ENCODE measurements around the gene SBNO1. TPM values are rescaled to one million over a fixed set of nuclear protein-coding genes. Genes with fewer than 3 reads are reported as not detected.
"Not testable (repeated sequence)": the region's sequence is repeated elsewhere in the genome, so short reads cannot be mapped to it uniquely, and the experiment has no call there.

SBNO1 gene
- total RNA-seq (2014; rRNA removed) = 29.7 and 32.1 TPM in 2 replicates
- 9.3 TPM for polyA plus RNA-seq (2012)

- DNase-seq (ENCODE audit: low read depth) = peak; percentile 83
Measured at GRCh38 chr12:123364532-123365024, at the start of gene SBNO1. TSS of gene SBNO1 (minus strand) at chr12:123364847. CDS start at chr12:123350441, 14,406 bp downstream.

GRCh38 chr12:123410041-123410412 lies 45.4 kb upstream of the SBNO1 start:
- DNase-seq (ENCODE audit: low read depth) = peak; percentile 17

GRCh38 chr12:123409284-123410040 lies 44.8 kb upstream of the SBNO1 start:
- DNase-seq (ENCODE audit: low read depth) = not testable (repeated sequence)

- DNase-seq (ENCODE audit: low read depth) = not testable (repeated sequence)
Measured at GRCh38 chr12:123408619-123409018, 44.0 kb upstream of the SBNO1 start.

- DNase-seq (ENCODE audit: low read depth) = not testable (repeated sequence)
Measured at GRCh38 chr12:123407934-123408333, 43.3 kb upstream of the SBNO1 start.

GRCh38 chr12:123407269-123407668 lies 42.6 kb upstream of the SBNO1 start:
- not testable (repeated sequence) for DNase-seq (ENCODE audit: low read depth)

GRCh38 chr12:123404581-123404980 lies 39.9 kb upstream of the SBNO1 start:
- DNase-seq (ENCODE audit: low read depth) = peak; percentile 17

GRCh38 chr12:123401753-123402683 lies 37.4 kb upstream of the SBNO1 start:
- no peak for DNase-seq (ENCODE audit: low read depth)

GRCh38 chr12:123399255-123399617 lies 34.6 kb upstream of the SBNO1 start:
- no peak for DNase-seq (ENCODE audit: low read depth)

GRCh38 chr12:123398550-123399254 lies 34.1 kb upstream of the SBNO1 start:
- peak; percentile 88 for DNase-seq (ENCODE audit: low read depth)

- DNase-seq (ENCODE audit: low read depth) = no peak
Measured at GRCh38 chr12:123398177-123398549, 33.5 kb upstream of the SBNO1 start.

GRCh38 chr12:123397400-123397799 lies 32.8 kb upstream of the SBNO1 start:
- no peak for DNase-seq (ENCODE audit: low read depth)

- no peak for DNase-seq (ENCODE audit: low read depth)
Measured at GRCh38 chr12:123396954-123397353, 32.3 kb upstream of the SBNO1 start.

GRCh38 chr12:123396543-123396942 lies 31.9 kb upstream of the SBNO1 start:
- DNase-seq (ENCODE audit: low read depth) = no peak

- no peak for DNase-seq (ENCODE audit: low read depth)
Measured at GRCh38 chr12:123395236-123395635, 30.6 kb upstream of the SBNO1 start.

- no peak for DNase-seq (ENCODE audit: low read depth)
Measured at GRCh38 chr12:123393747-123394146, 29.1 kb upstream of the SBNO1 start.

GRCh38 chr12:123391546-123392343 lies 27.1 kb upstream of the SBNO1 start:
- DNase-seq (ENCODE audit: low read depth) = peak; percentile 49

- DNase-seq (ENCODE audit: low read depth) = no peak
Measured at GRCh38 chr12:123390498-123391426, 26.1 kb upstream of the SBNO1 start.

- DNase-seq (ENCODE audit: low read depth) = peak; percentile 25
Measured at GRCh38 chr12:123389560-123390351, 25.1 kb upstream of the SBNO1 start.
